Head of caudate nucleus (tissue), 42 donors: ENCODE results near the gene COL6A3.
"Not testable (repeated sequence)": the region's sequence is repeated elsewhere in the genome, so short reads cannot be mapped to it uniquely, and the experiment has no call there.

Source experiments
- DNase-seq, 42 donors: peaks; one replicate each; pipeline versions ENCODE4 v3.0.0 to v3.0.0-alpha.2; 2020 to 2021; ENCODE audit warnings: mixed read lengths in 7 of 42
- intact Hi-C: fragments of 100-400 bp; cut with DNase I; formaldehyde crosslinking; loops from one replicate; pipeline ENCODE4 v1.15.0; 2022

The COL6A3 gene

DNA sequence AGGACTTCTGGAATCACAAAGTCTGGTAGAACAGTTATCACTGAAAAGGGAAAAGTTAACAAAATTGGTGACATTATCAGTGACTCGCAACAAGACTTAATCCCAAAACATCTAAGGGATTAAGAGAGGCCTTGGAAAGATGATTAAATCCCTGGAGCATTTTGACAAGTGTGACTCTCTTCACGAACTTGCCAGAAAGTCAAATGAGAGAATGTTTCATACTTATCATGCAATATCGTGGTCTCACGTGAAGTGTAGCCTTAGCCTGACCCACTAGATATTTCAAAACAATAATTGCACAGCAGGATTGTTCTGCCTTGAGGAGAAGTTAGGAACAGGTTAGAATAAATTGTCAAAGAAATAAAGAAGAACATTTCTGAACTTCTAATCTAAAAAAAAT, 104.5 kb downstream of the COL6A3 start:
- intact Hi-C loops = no loop called here
- peak in 1 of 42 donors; percentile 9 for DNase-seq

DNA sequence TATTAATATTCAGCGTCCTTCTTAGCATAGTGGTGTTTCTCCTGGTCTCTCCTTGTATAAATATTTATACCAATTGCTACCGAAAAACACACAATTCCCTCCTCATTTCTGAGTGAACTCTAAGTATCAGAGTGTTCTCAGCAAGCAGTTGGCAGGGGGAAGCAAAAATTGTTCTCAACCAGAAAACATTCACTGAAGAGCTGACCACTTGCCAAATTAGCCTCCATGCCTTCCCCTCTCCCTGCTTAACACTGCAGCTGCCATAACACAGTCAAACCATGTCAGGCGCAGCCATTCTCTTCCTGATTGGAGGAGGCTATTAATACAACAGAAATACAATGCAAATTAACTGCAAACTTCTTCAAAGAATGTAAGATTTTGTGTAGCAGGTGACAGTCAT, 105.0 kb downstream of the COL6A3 start:
- intact Hi-C loops = no loop called here
- DNase-seq = no peak

DNA sequence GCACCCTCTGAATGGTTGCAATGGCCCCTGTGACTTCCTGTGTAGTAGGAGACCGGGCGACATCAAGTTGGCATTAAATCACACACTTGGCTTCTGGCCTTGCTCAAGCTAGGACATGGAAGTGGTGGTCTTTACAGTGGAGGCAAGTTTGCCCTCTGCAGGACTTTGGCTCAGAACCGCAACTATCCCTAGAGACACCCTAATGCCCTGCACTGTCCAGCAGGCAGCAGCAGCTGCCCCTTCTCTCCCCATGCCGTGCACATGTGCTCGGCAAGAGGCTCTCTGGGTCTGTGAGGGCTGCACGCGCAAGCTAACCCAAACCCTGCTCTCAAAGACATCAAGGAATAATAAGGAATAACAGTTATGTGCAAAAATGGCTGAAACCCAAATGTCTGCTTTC, 106.5 kb downstream of the COL6A3 start:
- intact Hi-C loops = no loop called here
- DNase-seq = no peak

DNA sequence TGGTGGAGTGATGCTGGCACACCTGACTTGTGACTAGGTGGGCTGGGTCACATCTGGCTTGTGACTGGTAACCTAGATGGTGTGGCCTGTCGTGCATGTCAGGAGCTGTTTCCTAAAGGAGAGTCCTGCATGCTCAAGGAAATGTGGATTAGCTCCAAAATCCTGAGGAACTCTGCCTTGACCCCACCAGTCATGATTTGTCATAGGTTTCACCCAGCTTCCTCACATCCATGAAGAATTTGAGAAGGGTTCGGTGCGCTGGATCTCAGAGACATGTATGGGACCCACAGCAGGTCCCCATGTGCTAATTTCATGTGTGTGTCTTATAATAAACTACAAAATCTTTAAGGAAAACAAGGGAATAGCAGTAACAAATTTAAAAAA, 107.2 kb downstream of the COL6A3 start:
- intact Hi-C loops = no loop called here
- no peak for DNase-seq

DNA sequence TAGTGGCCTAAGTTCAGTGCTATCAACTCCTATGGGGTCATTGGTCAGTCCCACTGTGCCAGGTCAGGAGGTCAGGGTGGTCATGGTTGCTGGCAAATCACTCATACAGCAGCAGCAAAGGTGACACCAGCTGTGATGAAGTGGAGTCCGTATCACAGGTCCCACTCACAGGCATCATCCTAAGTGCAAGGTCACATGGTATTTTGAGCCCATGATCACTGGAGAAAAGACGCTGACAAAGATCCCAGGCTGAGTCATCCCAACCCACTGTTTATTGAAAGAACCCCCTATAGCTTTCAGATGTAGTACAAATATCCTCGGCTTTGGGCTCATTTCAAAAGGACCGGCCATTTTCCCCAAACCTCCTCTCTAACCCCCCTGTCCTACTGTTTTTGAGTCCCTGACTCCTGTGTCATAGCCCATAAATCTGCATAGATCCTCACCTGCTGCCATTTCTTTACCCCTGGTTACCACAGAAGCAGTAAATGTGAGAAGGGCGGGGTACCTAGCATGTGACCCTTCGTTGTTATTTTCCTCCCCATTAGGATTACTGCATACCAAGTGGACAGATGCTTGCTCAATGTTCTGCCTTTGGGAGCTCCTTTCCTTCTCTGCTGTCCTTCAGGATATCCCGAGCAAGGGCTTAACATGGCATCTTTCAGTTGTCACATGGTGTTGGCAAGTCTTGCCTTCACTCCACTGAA, 107.7 kb downstream of the COL6A3 start:
- intact Hi-C loops = no loop called here

DNA sequence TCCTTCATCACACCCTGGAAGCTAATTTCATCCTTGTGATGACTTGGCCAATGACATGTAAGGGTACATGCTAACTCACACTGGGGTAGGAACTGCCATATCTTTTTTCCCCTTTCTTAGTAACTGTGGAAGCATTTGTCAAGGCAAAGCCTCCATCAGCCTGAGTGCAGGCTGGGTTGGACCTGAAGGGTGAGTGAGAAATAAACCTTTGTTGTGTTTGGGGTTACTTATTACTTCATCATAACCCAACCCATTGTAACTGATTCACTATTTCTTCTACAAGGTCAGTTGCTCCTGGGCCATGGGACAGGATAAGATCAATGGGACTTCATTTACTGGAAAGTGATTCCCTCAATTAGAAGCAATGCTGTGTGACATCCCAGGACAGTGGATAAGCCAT, 108.4 kb downstream of the COL6A3 start:
- intact Hi-C loops = no loop called here
- no peak for DNase-seq

More for the DNA sequence above, 107.7 kb downstream of the COL6A3 start:
- no peak for DNase-seq

DNA sequence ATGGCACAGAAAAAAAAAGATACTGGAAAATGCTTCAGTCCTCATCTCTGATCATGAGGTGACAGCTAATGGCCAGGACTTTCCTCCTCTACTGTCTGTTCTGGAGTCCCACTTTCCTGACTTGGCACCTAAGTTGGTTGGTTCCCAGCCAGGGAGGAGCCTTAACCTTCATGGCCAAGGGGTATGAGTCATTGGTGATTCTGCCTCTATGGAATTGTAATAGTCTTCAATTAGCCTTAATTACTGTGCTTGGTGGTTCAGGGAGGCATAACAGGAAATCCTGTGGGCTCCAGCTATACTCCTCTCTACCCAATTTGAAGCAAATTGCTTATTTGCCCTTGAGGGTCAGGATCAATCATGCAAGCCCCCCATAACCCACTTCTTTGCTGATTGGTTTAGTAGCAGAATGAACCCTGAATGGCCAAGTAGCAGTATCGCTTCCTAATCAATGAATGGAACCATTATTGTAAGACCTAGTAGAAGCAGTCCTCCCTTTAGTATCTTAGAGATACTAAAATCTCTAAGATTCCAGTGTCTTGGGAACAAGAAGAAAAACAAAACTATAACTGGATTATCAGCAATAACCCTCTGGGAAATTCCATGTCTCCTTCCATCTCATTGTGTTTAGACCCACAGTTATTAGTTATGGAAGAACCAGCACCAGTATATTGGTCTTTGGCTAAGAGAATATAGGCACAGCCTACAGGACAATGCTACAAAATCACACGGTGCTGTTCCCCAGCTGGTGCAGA, 109.0 kb downstream of the COL6A3 start:
- DNase-seq = no peak
- intact Hi-C loops = no loop called here

DNA sequence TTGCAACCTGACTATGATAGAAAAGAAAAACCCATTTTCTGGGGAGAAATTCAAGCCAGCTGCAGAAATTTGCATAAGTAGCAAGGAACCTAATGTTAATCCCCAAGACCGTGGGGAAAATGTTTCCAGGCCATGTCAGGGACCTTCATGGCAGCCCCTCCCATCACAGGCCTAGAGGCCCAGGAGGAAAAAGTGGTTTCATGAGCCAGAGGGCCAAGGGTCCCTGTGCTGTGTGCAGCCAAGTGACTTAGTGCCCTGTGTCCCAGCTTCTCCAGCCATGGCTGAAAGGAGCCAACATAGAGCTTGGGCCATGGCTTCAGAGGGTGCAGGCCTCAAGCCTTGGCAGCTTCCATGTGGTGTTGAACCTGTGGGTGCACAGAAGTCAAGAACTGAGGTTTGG, 110.7 kb downstream of the COL6A3 start:
- intact Hi-C loops, DNase-seq: not testable (repeated sequence)

DNA sequence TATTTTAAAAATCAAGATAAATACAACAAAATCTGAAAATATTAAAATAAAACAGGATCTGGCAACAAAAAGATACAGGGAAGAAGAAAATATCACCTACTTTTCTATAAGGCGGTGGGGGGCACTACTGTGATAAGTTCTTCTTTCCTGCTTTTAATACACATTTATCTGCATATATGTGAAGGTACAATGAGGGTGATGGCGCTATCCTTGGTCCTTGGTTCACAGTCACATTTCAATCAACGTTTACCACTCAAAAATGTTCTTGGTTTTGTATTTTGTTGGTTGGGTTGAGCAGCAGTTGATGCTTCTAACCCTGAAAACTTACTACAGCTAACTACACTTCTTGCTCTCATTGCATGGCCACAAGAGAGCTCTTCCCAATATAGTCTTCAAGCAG, 112.4 kb downstream of the COL6A3 start:
- intact Hi-C loops = no loop called here
- no peak for DNase-seq

DNA sequence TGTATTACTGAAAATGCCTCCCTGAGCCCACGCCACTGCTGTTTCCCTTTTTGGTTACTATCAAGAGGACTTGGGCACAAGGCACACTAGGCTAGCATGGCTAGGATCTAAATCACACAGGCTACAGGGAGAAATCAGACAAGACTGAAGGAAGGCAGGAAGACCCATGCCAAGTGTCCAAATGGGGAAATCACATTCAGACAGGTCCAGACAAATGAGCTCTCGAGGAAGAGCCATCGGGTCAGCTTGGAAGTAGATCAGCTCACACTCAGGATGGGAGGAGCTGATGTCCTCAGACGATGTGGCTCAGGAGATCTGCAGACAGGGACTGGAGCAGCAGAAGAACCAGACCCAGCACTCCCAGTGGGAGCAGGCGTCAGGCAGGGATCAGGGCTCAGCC, 113.2 kb downstream of the COL6A3 start:
- DNase-seq = no peak
- intact Hi-C loops = no loop called here

DNA sequence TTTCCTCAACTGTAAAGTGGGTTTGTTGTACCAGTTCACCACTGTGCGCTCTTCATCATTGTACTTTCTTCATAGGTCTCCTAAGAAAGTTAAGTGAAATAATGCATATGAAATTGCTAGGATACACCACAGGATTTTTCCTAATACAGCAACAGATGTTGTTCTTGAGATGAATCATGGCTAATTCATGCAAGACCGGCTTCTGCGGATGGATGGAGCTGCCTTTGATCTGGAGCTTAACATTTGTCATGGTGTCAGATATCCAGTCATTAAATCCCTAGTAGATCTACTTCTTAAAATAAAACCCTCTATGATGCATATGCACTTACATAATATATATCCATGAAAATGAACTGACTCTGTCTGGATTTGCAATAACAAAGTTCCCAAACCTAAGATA, 114.1 kb downstream of the COL6A3 start:
- intact Hi-C loops = no loop called here
- no peak for DNase-seq

DNA sequence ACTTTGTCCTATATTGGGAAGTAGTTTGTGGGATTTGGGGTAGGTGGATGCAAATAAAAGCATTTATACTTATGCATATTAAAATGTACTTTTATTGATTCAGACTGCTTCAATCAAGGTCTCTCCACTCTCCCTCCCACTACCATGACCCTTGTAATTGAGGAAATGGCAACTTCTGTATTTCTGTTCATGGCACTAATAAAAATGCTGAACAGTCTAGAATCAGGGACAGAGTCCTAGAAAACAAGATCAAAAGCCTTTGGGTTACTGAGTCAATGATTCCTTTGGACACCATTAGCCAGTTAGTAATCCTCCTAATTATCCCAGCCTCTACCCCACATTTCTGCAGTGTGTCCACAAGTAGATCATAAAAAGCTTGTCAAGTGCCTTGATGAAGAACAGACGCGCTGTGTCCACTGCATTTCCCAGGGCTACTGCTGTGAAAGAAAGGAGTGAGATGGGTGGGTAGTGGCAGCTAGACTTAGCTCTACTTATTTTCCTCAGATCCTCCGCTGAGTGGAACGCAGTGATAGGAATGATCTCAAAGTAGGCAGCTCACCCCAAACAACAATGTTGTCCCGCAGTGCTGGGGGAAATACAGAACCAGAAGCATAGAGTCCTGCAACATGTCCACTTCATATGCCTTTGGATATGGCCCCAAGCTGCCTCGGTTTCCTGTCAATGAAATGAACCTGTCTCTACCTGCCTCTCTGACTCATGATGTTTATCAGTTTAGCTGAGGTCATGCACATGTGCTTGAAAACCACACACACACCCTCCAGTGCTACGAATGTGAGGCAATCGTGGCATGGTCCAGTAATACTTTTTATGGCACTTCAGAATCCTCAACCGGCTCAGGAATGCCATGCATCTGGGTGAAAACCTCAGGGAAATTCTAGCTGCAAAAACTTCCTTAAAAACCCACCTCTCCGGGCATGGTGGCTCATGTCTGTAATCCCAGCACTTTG, 115.5 kb downstream of the COL6A3 start:
- intact Hi-C loops = no loop called here
- no peak for DNase-seq

DNA sequence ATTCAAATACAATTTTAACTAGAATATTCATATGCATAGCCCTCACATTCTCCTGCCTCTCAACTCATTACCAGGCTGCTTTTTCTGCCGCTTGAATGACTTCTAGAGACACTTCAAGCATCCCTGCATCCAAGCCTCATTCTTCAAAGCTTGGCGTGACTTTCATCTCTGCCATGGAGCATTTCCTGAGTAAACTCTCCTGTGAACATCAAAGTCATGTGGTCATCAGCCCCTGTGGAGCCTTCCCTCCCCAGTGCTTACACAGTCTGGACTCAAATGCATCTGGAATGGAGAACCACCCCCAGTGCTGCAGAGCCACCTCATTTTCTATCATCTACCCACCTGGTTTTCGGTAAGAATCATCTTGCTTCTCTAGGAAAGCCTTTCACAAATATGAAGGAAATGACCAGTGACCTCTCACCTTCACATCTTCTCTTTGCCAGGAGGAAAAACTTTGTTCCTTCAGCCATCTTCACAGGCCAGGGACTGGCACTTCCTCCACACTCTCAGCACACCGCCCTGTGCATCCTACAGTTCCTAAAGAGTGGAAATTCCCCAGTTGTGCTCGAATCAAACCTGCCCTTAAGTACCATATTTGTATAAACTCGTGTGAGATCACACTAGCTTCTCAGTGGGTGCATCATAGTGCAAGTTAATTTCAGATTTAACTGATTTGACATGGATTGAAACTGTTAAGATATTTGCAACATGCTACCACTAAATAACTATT, 116.4 kb downstream of the COL6A3 start:
- no peak for DNase-seq
- intact Hi-C loops = no loop called here

DNA sequence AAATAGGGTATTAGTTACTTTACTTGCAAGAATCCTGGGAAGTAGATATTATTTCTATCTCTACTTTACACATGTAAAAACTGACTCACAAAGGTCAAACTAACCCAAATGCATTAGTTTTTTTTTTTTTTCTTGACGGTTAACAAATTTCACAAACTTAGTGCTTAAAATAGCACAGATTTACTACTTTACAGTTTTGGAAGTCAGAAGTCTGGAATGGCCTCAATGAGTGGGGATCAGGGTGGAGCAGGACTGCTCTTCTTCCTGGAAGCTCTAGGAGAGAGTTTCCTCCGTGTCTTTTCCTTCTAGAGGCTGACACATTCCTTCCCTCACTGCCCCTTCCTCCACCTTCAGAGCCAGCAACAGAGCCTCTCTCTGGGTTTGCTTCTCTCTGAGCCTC, 117.2 kb downstream of the COL6A3 start:
- no peak for DNase-seq
- intact Hi-C loops = no loop called here

DNA sequence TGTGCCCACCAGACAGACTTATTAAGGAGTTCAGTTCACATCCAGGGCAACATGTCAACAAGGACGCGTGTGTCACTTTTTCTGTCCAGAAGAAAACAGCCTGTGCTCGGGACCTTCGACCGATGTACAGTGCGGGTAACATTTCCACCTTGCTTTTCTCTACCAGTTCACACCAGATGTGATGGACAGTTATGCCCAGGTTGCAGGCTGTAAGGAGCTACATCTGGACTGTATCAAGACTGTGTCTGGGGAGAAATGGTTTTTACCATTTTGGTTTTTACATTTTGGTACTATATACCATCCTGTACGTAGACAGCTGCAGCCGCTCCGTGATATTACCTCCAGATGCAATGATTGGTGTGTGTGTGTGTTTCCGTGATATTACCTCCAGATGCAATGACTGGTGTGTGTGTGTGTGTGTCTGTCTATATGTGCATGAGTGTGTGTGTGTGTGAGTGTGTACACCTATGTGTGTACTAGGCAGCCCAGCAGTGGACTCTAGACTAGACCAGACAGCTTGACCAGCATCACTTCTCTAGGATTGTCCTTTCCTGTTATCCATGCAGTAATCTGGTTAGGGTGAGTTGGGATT, 118.0 kb downstream of the COL6A3 start:
- DNase-seq = no peak
- intact Hi-C loops = no loop called here

DNA sequence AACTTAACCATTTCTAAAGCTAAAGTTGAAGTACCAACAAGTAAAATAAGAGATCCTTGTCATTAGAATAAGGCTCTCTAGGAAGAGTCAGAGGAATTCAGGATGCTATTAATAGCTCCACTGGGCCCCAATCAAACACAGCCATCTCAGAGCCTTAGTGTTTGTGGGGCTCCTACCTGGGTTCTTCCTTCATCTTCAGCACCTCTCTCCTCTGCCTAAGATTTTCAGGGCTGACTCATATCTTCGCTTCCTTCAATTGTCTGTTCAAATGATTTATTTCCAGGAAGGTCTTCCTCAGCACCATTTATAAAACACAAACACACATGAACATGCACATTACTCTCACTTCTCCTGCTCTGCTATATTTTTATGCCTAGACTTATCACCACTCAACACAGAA, 119.5 kb downstream of the COL6A3 start:
- no peak for DNase-seq

DNA sequence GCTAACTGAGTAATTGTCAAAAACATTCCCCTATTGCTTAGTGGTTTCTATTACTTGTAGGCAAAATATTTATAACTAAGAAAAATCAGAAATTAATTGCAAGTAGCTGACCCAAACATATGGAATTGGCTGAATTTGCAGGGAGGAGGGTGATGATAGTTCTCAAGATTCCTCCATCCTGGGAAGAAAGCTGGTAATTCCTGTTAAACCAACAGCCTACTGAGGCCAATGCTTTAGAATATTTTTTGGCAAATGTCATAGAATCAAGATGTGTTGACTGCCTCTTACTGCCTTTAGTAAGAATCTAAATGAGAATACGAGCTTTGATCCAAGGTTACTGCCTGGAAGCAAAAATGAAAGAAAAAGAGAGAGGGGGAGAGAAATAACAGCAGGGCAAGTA, 120.0 kb downstream of the COL6A3 start:
- no peak for DNase-seq
- intact Hi-C loops = no loop called here

More for the DNA sequence above, 119.5 kb downstream of the COL6A3 start:
- intact Hi-C loops = no loop called here

DNA sequence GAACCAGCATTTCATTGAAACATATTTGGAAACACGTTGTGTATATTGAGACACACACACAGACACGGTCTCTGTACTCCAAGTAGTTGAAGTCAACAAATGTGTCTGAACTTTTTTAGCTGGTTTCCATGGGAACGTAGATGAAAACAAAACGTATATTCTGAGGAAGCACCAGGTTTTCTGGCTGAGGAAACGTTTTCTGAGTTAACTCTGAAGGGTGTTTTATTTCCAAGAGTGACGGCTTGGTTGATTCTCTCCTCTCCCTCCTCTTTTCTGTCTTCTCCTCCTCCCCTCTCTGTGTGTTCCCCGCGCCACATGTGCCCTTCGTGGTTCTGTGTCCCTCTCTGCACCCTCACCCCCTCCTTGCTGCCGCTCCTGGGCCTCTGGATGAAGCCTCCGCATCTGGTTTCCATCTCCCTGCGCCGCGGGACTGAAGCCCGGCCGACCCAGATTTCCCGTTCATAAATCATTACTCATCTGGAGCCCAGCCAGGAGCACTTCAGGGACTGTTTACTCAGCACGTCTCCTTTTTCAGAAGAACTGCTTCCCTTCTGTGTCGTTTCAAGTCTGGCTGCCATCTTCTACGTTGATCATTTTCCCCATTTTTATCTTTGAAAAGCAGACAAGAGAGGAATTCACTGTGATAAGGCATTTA, 122.7 kb downstream of the COL6A3 start:
- DNase-seq = peak in 38 of 42 donors; percentile 3 to 81 (median 40)

More for the DNA sequence above, 122.7 kb downstream of the COL6A3 start:
- intact Hi-C loops = no loop called here
